GM23338 (cell line): ENCODE data around the gene KDM4E. TPM values are rescaled to one million over a fixed set of nuclear protein-coding genes. Genes with fewer than 3 reads are reported as not detected.

Experiments used
- CTCF ChIP-seq, 2 experiments: fragments of 200-600 bp in 1 of 2; sonication (generic) in 1 of 2; conservative IDR thresholded peaks; 2 replicates each; pipeline versions ENCODE4 v1.5.1 to v1.6.1; 2016 to 2017; ENCODE audit warnings: antibody characterized with exemption in 2 of 2, low read depth in 2 of 2, mild to moderate bottlenecking in 2 of 2, moderate library complexity in 1 of 2
- EZH2phosphoT487 ChIP-seq: fragments of 200-600 bp; sonication (generic); IDR thresholded peaks from one replicate; pipeline ENCODE4 v1.8.1; 2018; ENCODE audit warnings: antibody characterized with exemption; ENCODE audit not compliant: unreplicated experiment
- JUNB ChIP-seq: IDR thresholded peaks from one replicate; pipeline ENCODE4 v1.6.1; 2016; ENCODE audit warnings: antibody characterized with exemption; ENCODE audit not compliant: unreplicated experiment
- POLR2AphosphoS5 ChIP-seq: IDR thresholded peaks from 2 replicates; pipeline ENCODE4 v1.6.1; 2016; ENCODE audit warnings: antibody characterized with exemption, low read depth
- STAT1 ChIP-seq: IDR thresholded peaks from one replicate; pipeline ENCODE4 v1.6.1; 2016; ENCODE audit warnings: antibody characterized with exemption; ENCODE audit not compliant: unreplicated experiment
- ZNF114 ChIP-seq: fragments of 250-450 bp; sonication (Bioruptor Pico); IDR thresholded peaks from 2 replicates; pipeline ENCODE4 v1.5.0; 2020; ENCODE audit warnings: mild to moderate bottlenecking, moderate library complexity
- ZNF462 ChIP-seq: fragments of 250-450 bp; sonication (Bioruptor Pico); IDR thresholded peaks from 2 replicates; pipeline ENCODE4 v1.5.0; 2020; ENCODE audit warnings: mild to moderate bottlenecking, moderate library complexity
- polyA plus RNA-seq: library from polyadenylated mRNA; unstranded; fragments of >200 nt; fragmentation: Nextera tagmentation; extraction: Ambion mirVana; gene quantifications from 2 replicates; pipeline ENCODE4 v1.2.1, GENCODE V29; 2016
- total RNA-seq: library from RNA; depleted of rRNA; stranded (reverse); fragments of >200 nt; shearing (Covaris generic); gene quantifications from 2 replicates; pipeline ENCODE4 v1.2.3, GENCODE V29; 2014; rRNA removed

Gene KDM4E
- total and polyA plus RNA-seq, 2 experiments from 2014 or later, result not detected

GRCh38 chr11:95076981-95077380 lies 51.9 kb downstream of the KDM4E start (continued):
- TF ChIP-seq ZNF462, result no peak
- TF ChIP-seq POLR2AphosphoS5, result no peak
- no peak for TF ChIP-seq ZNF114 (CRISPR knock-in tag)
- TF ChIP-seq EZH2phosphoT487, result no peak
- TF ChIP-seq JUNB, result no peak
- TF ChIP-seq CTCF (conservative IDR thresholded peaks at IDR 0.05; ENCODE audit: low read depth in 2 of 2), result no peak
- TF ChIP-seq STAT1, result no peak

Other genes starting within 250 kb of the KDM4E start
- gene CWC15, start 51.7 kb upstream of the KDM4E start, total RNA-seq, result 28.2 and 31.9 TPM in 2 replicates
- 168 and 177 TPM in 2 replicates for gene CWC15, start 51.7 kb upstream of the KDM4E start, polyA plus RNA-seq
- 0.94 and 2.6 TPM in 2 replicates for gene KDM4D, start 51.5 kb upstream of the KDM4E start, total RNA-seq
- gene KDM4D, start 51.5 kb upstream of the KDM4E start, polyA plus RNA-seq, result 0.65 and 1.4 TPM in 2 replicates
- gene KDM4F, start 24.2 kb downstream of the KDM4E start, total RNA-seq, result not detected in 2 replicates
- gene KDM4F, start 24.2 kb downstream of the KDM4E start, polyA plus RNA-seq, result not detected in 2 replicates
- 11.0 and 12.6 TPM in 2 replicates for gene SRSF8, start 41.7 kb downstream of the KDM4E start, total RNA-seq
- gene SRSF8, start 41.7 kb downstream of the KDM4E start, polyA plus RNA-seq, result 18.2 and 19.9 TPM in 2 replicates
- gene ENDOD1, start 64.6 kb downstream of the KDM4E start, total RNA-seq, result 4.0 and 4.4 TPM in 2 replicates
- 0.76 and 1.1 TPM in 2 replicates for gene ENDOD1, start 64.6 kb downstream of the KDM4E start, polyA plus RNA-seq
- gene SESN3, start 205.9 kb downstream of the KDM4E start, total RNA-seq, result 30.5 and 32.4 TPM in 2 replicates
- gene SESN3, start 205.9 kb downstream of the KDM4E start, polyA plus RNA-seq, result 5.3 and 5.5 TPM in 2 replicates